Measurements from ENCODE around the gene ITPR2.

GRCh38 chr12:26643532-26644315, 189.3 kb downstream of the ITPR2 start:
- TF ChIP-seq EZH2phosphoT487 (IDR thresholded peaks at IDR 0.05; ENCODE audit: insufficient read depth, low read depth) (no peak), EZH2 (IDR thresholded peaks at IDR 0.05; ENCODE audit: insufficient read depth, poor library complexity, severe bottlenecking) (no peak)
